Loucy (cell line): Measurements from ENCODE around the gene ZNF236.

ENCODE experiments used
- H2AFZ ChIP-seq: fragments of 200-600 bp; sonication (generic); 2 replicates; pipeline ENCODE4 v1.6.0; 2016; ENCODE audit warnings: antibody characterized with exemption, mild to moderate bottlenecking, low read length, moderate library complexity
- H3F3A ChIP-seq: fragments of 200-600 bp; 2 replicates; pipeline ENCODE4 v1.6.0; 2016; ENCODE audit warnings: antibody characterized with exemption, low read depth, mild to moderate bottlenecking
- H3K27me3 ChIP-seq: fragments of 200-600 bp; sonication (generic); 2 replicates; pipeline ENCODE4 v1.6.1; 2014; ENCODE audit warnings: low read length, mild to moderate bottlenecking; ENCODE audit not compliant: insufficient read depth, poor library complexity, severe bottlenecking
- H3K36me3 ChIP-seq: fragments of 200-600 bp; sonication (generic); 2 replicates; pipeline ENCODE4 v1.6.1; 2016; ENCODE audit warnings: low read length; ENCODE audit not compliant: insufficient read depth
- H3K4me1 ChIP-seq: fragments of 200-600 bp; sonication (generic); 2 replicates; pipeline ENCODE4 v1.5.1; 2014; ENCODE audit warnings: low read length, mild to moderate bottlenecking; ENCODE audit not compliant: insufficient read depth, poor library complexity, severe bottlenecking
- H3K4me2 ChIP-seq: fragments of 200-600 bp; sonication (generic); 2 replicates; pipeline ENCODE4 v1.6.0; 2014; ENCODE audit warnings: antibody characterized with exemption, low read length, low read depth, mild to moderate bottlenecking; ENCODE audit not compliant: poor library complexity, severe bottlenecking
- H3K4me3 ChIP-seq: fragments of 200-600 bp; sonication (generic); 2 replicates; pipeline ENCODE4 v1.5.1; 2014; ENCODE audit warnings: low read length, mild to moderate bottlenecking, mixed read lengths; ENCODE audit not compliant: poor library complexity, severe bottlenecking
- H3K79me2 ChIP-seq: fragments of 200-600 bp; sonication (generic); 2 replicates; pipeline ENCODE4 v1.6.1; 2014; ENCODE audit warnings: low read length; ENCODE audit not compliant: insufficient read depth
- H3K9ac ChIP-seq: fragments of 200-600 bp; sonication (generic); 2 replicates; pipeline ENCODE4 v1.6.0; 2014; ENCODE audit warnings: mild to moderate bottlenecking, low read depth, low read length, moderate library complexity; ENCODE audit not compliant: poor library complexity, severe bottlenecking
- H3K9me2 ChIP-seq: fragments of 200-600 bp; sonication (generic); replicated peaks from 2 replicates; pipeline ENCODE4 v1.6.1; 2016; ENCODE audit warnings: low read depth, low read length, mixed read lengths
- H3K9me3 ChIP-seq: fragments of 200-600 bp; sonication (generic); 2 replicates; pipeline ENCODE4 v1.6.1; 2014; ENCODE audit warnings: mild to moderate bottlenecking, antibody characterized with exemption, low read length, low read depth; ENCODE audit not compliant: insufficient read depth
- H4K20me1 ChIP-seq: fragments of 200-600 bp; sonication (generic); 2 replicates; pipeline ENCODE4 v1.6.0; 2014; ENCODE audit warnings: antibody characterized with exemption, low read length, mild to moderate bottlenecking; ENCODE audit not compliant: insufficient read depth, poor library complexity, severe bottlenecking
- CTCF ChIP-seq: fragments of 200-600 bp; sonication (generic); conservative IDR thresholded peaks from 2 replicates; pipeline ENCODE4 v1.5.1; 2014; ENCODE audit warnings: mild to moderate bottlenecking, antibody characterized with exemption, low read length
- EZH2phosphoT487 ChIP-seq: fragments of 200-600 bp; IDR thresholded peaks from 2 replicates; pipeline ENCODE4 v1.6.1; 2018; ENCODE audit warnings: antibody characterized with exemption, mild to moderate bottlenecking, moderate library complexity, borderline replicate concordance

The ZNF236 gene

GRCh38 chr18:76814256-76814655, 8.1 kb upstream of the ZNF236 start:
- H3K36me3 ChIP-seq, result no peaks in the 10 kb centered on the region
- H3K9ac ChIP-seq, result no peak overlapping the region
- H3K4me2 ChIP-seq, result no peak overlapping the region
- H3F3A ChIP-seq, result no peaks in the 10 kb centered on the region
- TF ChIP-seq EZH2phosphoT487 (no peak), CTCF (no peak)
- H3K27me3 ChIP-seq, result no peaks in the 10 kb centered on the region
- H4K20me1 ChIP-seq, result peaks cover 13% of the 10 kb centered on the region
- H3K4me1 ChIP-seq, result no peaks in the 10 kb centered on the region
- H3K9me2 ChIP-seq, result no peaks in the 10 kb centered on the region
- H3K9me3 ChIP-seq, result no peaks in the 10 kb centered on the region
- H3K4me3 ChIP-seq, result no peak overlapping the region
- peaks cover 18% of the 10 kb centered on the region for H3K79me2 ChIP-seq
- no peak overlapping the region for H2AFZ ChIP-seq

GRCh38 chr18:76816127-76816526, 6.2 kb upstream of the ZNF236 start:
- H3K27me3 ChIP-seq, result no peaks in the 10 kb centered on the region
- no peaks in the 10 kb centered on the region for H3K9me3 ChIP-seq
- no peak overlapping the region for H3K9ac ChIP-seq
- H3F3A ChIP-seq, result no peaks in the 10 kb centered on the region
- no peak overlapping the region for H3K4me2 ChIP-seq
- no peaks in the 10 kb centered on the region for H3K9me2 ChIP-seq
- H3K4me3 ChIP-seq, result no peak overlapping the region
- H3K36me3 ChIP-seq, result no peaks in the 10 kb centered on the region
- H2AFZ ChIP-seq, result no peak overlapping the region
- H3K79me2 ChIP-seq, result peaks cover 36% of the 10 kb centered on the region
- no peak for TF ChIP-seq CTCF
- no peak for TF ChIP-seq EZH2phosphoT487
- peaks cover 17% of the 10 kb centered on the region for H3K4me1 ChIP-seq
- peaks cover 26% of the 10 kb centered on the region for H4K20me1 ChIP-seq

GRCh38 chr18:76817888-76818611, 4.3 kb upstream of the ZNF236 start:
- H3F3A ChIP-seq, result no peaks in the 10 kb centered on the region
- TF ChIP-seq EZH2phosphoT487, result no peak
- TF ChIP-seq CTCF, result no peak
- peak overlapping the region; percentile 21 for H3K4me3 ChIP-seq
- H2AFZ ChIP-seq, result no peak overlapping the region
- peak overlapping the region; percentile 92 for H3K4me2 ChIP-seq
- H3K9ac ChIP-seq, result no peak overlapping the region
- peaks cover 31% of the 10 kb centered on the region for H4K20me1 ChIP-seq
- H3K9me2 ChIP-seq, result no peaks in the 10 kb centered on the region
- peaks cover 18% of the 10 kb centered on the region for H3K4me1 ChIP-seq
- no peaks in the 10 kb centered on the region for H3K27me3 ChIP-seq
- H3K36me3 ChIP-seq, result no peaks in the 10 kb centered on the region
- peaks cover 48% of the 10 kb centered on the region for H3K79me2 ChIP-seq
- no peaks in the 10 kb centered on the region for H3K9me3 ChIP-seq
